NCI-H1105 treated with DMSO at 0.1 percent for 48 hours (cell line): Measurements from ENCODE around the gene PPP2R5C.
A peak's percentile ranks its signal among the peaks of the same experiment; 100 is the strongest.

Experiments
- DNase-seq: peaks from one replicate; lab custom pipeline; 2025; lab: John Stamatoyannopoulos, UW

PPP2R5C gene

GRCh38 chr14:101755591-101756324 lies 5.8 kb upstream of the PPP2R5C start:
- no peak for DNase-seq

- no peak for DNase-seq
These were observed 4.3 kb upstream of the PPP2R5C start for GRCh38 chr14:101757064-101757838.

- no peak for DNase-seq
These were observed 3.7 kb upstream of the PPP2R5C start for GRCh38 chr14:101757839-101758211.

DNA sequence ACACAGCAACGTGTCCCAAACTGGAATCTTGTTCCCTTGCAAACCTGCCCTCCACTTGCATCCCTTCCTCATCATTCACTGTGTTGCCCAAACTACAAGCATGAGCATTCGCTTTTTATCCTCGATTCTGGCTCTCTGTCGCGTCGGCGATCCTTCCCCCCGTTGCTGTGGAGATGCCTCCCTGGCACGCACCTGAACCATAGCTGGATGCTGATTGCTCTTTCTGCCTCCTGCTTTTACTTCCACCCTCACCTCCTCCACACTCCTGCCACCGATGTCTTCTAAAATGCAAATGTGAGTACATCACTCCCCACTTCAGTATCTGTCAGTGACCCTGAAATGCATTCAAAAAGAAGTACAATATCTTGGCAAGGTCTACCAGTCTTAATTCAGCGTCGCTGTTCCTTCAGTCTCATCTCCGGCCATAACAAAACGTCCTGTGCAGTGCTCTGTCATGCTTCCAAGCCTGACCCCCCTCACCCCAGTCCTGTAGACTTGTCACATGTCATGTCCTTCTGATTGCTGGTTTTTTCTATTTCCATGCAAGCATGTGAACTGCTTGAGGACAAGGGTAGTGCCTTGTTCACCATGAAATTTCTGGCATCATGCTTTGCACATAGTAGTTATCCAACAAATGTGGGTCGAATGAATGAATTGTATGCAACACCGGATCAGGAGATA lies 2.5 kb upstream of the PPP2R5C start:
- DNase-seq, result no peak

- peak; percentile 95 for DNase-seq
These were observed 1.1 kb upstream of the PPP2R5C start for GRCh38 chr14:101760138-101761011.

DNA sequence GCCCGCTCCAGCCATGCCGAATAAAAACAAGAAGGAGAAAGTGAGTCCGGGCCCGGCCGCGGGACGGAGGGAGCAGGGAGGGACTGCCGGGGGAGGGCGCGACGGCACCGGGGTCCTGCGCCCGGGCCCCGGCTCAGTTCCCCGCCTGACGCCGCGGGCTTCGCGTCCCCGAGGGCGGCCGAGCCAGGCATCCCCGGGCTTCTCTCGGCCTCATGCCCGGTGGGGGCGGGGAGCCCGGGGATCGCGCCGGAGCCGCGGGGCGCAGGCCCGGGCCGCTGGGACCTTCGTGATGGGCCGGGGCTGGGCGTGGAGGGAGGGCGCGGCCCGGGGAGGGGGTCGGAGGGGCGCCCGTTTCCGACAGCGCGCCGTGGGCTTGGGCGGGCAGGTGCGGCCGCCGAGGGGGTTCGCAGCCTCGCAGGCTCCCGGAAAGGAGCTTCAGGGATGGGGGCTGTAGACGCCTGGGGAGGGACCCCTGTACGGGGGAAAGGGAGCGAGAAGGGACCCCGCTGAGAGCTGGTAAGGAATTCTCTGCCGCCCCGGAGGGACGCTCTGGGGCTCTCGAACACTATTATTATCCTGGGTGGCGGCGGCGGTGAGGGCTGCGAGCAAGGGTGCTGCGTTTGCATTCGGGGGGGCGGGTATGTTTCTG lies 496 bp downstream of the PPP2R5C start:
- peak; percentile 23 for DNase-seq

GRCh38 chr14:101762530-101763101 lies 1.1 kb downstream of the PPP2R5C start:
- no peak for DNase-seq

DNA sequence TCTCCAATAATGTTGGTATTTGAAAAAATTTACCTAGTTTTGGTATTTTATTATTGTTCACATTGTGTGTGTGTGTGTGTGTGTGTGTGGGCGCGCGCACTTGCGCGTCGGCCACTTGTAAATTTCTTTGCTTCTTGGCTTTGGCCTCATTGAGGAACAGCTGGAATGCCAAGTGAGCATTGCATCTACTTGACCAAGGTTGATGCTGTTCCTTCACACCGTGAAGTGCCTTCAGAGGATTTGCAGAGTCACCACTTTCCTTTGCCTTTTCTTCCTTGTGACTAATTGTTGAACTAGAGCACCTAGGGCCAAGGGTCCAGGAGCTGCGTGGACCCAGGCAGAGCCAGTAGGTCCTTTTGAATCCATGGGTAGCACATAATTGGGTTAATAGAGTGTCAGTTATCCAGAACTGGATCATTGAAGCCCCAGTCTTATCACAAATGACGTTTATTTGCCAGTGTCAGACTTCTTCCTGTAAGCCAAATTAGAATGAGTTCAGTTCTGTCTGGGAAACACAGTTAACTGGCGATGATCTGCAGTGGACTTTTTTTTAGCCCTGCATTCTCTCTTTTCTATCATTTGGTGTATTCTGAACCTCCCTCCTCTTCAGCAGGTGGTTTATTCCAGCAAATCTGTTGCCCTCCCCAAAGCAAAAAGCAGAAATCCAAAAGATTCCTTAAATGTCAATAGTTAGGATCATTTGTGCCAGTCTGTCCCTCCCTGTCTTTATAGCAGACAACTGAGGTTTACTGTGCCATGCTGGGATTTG lies 2.6 kb downstream of the PPP2R5C start:
- no peak for DNase-seq

GRCh38 chr14:101767618-101768362 lies 6.3 kb downstream of the PPP2R5C start:
- DNase-seq, result no peak

GRCh38 chr14:101770183-101770582 lies 8.7 kb downstream of the PPP2R5C start:
- DNase-seq, result no peak

- no peak for DNase-seq
These were observed 11.3 kb downstream of the PPP2R5C start for GRCh38 chr14:101772770-101773169.

- DNase-seq, result no peak
These were observed 11.9 kb downstream of the PPP2R5C start for GRCh38 chr14:101773378-101773777.

GRCh38 chr14:101774006-101774795 lies 12.7 kb downstream of the PPP2R5C start:
- DNase-seq, result no peak

GRCh38 chr14:101774814-101775213 lies 13.3 kb downstream of the PPP2R5C start:
- no peak for DNase-seq

DNA sequence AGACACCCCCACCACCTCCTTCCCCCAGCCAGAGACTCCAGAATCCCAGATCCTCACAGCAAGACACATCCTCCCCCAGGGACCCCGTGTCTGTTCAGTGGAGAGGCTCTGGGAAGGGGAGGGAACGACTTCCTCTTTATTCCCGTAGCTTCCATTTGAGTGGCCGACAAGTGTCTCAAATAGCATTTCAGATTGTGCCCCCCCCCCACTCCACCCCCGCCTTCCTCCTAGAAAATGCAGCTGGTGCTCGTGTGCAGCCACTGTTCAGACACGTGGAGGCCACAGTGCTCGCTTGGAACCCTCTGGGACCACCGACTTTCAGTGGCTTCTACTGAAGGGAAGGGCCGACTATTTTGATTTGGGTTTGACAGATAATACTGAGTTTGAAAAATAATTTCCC lies 14.3 kb downstream of the PPP2R5C start:
- no peak for DNase-seq

- no peak for DNase-seq
These were observed 14.8 kb downstream of the PPP2R5C start for GRCh38 chr14:101776344-101776743.

DNA sequence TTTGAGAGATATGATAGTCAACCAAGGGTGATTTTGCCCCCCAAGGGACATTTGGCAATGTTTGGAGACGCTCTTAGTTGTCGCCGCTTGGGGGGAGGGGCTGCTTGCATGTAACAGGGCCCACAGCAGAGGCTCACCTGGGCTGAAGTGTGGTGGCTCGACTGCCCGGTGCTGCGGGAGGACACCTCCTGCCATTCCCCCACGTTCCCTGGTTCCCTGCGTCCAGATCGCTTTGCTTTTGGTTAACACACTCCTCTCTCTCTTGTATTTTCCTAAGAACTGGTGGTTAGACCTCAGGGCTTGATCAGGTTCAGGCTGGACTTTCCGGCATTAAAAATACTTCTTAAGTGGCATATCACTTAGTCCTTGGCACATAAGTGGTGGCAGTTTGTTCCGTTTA lies 18.9 kb downstream of the PPP2R5C start:
- no peak for DNase-seq

GRCh38 chr14:101780887-101781239 lies 19.4 kb downstream of the PPP2R5C start:
- DNase-seq, result no peak
